Measurements from ENCODE around the gene TMEM91. TPM values are rescaled to one million over a fixed set of nuclear protein-coding genes. Genes with fewer than 3 reads are reported as not detected.

The TMEM91 gene
- 1 to 10 TPM; 1.4 to 2.6 (median 1.7) TPM for total RNA-seq
- polyA plus RNA-seq: 1 to 10 TPM in 2 of 3 donors, under 1 TPM in 1; 0.88 to 3.1 (median 2.5) TPM
- long read RNA-seq, donor 1, partial matches to known transcripts: 0 of 2 reads
- long read RNA-seq, donor 1, other reads (novel, unspliced or antisense): 0 of 2 reads
- long read RNA-seq, donor 2, partial matches to known transcripts: 0 of 3 reads
- long read RNA-seq, donor 2, other reads (novel, unspliced or antisense): 2 of 3 reads

DNA sequence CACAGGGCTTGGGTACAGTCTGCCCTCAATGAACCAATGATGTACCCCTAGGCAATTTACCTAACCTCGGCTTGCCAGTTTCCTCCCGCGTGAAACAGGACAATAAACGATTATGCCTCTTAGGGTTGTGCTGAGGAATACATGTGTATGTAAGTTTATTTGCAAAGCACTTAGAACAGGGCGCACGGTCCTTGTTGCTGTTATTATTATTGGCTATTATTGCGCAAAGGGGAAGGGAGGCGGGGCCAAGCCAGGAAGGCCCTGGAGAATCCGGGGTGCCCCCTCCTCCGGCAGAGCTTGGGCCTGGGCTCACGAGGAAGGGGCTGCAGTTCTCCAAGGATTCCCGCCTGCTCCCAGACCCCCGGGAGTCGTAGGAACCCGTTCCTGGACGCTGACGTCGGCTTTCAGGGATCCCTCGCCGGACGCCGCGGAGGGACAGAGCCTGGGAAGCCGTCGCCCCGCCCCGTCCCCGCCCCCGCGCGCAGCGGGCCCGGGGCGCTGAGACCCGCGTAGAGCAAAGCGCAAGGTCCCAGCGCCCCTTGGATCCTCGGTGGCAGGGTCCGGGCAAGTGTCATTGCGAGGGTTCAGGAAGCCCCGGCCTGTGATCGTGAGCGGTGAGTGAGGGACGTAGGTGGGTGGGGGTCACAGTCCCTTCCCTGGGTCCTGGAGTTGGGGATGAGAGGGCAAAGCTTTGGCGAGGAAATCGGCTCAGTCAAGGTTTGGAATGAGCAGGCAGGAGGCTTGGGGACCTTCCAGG is at the start of gene TMEM91:
TMEM91 (plus strand) TSS at position 293 of the 757 bp plus-strand sequence. CDS start 1,777 bp downstream, outside the sequence.
- Histone ChIP-seq H3K4me1 (peaks cover 15% of the 10 kb centered on the region), H3K27me3 (ENCODE audit: insufficient read depth in 3 of 3, low read length in 2 of 3) (peaks cover 0 to 10% (median 2%) of the 10 kb centered on the region in 3 donors), H3K4me3 (peak within 1 kb of the TSS; percentile 69), H3K36me3 (ENCODE audit: insufficient read depth in 1 of 2, low read depth in 1 of 2) (no peaks in the 10 kb centered on the region), H3K27ac (no peak within 1 kb of the TSS), H3K9me3 (no peaks in the 10 kb centered on the region)
- 3 to 4% (median 3%) methylated on average over 46 to 47 of the region's 47 CpGs for WGBS, 3 donors
- TF ChIP-seq, protein P1, sequence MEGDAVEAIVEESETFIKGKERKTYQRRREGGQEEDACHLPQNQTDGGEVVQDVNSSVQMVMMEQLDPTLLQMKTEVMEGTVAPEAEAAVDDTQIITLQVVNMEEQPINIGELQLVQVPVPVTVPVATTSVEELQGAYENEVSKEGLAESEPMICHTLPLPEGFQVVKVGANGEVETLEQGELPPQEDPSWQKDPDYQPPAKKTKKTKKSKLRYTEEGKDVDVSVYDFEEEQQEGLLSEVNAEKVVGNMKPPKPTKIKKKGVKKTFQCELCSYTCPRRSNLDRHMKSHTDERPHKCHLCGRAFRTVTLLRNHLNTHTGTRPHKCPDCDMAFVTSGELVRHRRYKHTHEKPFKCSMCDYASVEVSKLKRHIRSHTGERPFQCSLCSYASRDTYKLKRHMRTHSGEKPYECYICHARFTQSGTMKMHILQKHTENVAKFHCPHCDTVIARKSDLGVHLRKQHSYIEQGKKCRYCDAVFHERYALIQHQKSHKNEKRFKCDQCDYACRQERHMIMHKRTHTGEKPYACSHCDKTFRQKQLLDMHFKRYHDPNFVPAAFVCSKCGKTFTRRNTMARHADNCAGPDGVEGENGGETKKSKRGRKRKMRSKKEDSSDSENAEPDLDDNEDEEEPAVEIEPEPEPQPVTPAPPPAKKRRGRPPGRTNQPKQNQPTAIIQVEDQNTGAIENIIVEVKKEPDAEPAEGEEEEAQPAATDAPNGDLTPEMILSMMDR (IDR thresholded peaks at IDR 0.05): no peak
- DNase-seq (peak; percentile 52 to 65), ATAC-seq (peak in 3 of 4 donors; percentile 12 to 40 (median 19))
- intact Hi-C loops (cut with DNase I): no loop called here

DNA sequence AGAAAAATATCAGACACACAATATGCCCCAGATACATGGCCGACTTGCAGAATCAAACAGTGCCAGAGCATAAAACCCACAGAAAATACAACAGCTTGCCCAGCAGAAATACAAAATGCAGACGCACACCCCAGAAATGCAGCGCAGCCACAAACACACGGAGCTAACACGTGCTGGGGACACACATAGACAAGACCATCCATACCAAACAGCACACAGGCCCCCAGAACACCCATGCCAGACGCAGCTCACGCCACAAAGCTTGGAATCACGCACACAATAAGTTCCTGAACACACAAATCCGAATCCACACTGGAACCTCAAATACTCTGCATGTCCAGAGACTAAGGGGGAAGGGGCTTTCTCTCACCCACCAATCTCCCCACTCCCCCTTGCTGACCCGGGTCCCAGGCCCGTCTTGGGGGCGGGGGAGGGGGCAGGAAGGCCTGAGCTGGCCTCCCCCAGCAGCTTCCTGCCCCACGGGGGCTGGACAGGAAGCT is 49.2 kb upstream of the TMEM91 start:
- WGBS, 3 donors: 36 to 40% (median 37%) methylated on average over 13 of the region's 13 CpGs
- Histone ChIP-seq H3K4me1 (peaks cover 53% of the 10 kb centered on the region), H3K27me3 (ENCODE audit: insufficient read depth in 3 of 3, low read length in 2 of 3) (no peaks in the 10 kb centered on the region), H3K36me3 (ENCODE audit: insufficient read depth in 1 of 2, low read depth in 1 of 2) (peaks cover 0 to 9% of the 10 kb centered on the region in 2 donors), H3K4me3 (peak overlapping the region; percentile 53), H3K27ac (peak overlapping the region; percentile 72), H3K9me3 (no peaks in the 10 kb centered on the region)
- ATAC-seq: peak in 1 of 4 donors; percentile 1
- intact Hi-C loops (cut with DNase I): no loop called here
- TF ChIP-seq, protein P1 (IDR thresholded peaks at IDR 0.05): no peak
- no peak for DNase-seq

GRCh38 chr19:41327576-41328156 is 48.7 kb upstream of the TMEM91 start:
- H3K36me3 ChIP-seq (ENCODE audit: insufficient read depth in 1 of 2, low read depth in 1 of 2): peaks cover 0 to 3% of the 10 kb centered on the region in 2 donors
- DNase-seq: peak; percentile 82 to 85
- ATAC-seq: peak; percentile 54 to 72 (median 64)
- H3K27ac ChIP-seq: peak overlapping the region; percentile 72
- TF ChIP-seq, protein P1 (IDR thresholded peaks at IDR 0.05): no peak
- H3K4me3 ChIP-seq: peak overlapping the region; percentile 53
- intact Hi-C loops (cut with DNase I): no loop called here
- H3K4me1 ChIP-seq: peaks cover 52% of the 10 kb centered on the region
- no peaks in the 10 kb centered on the region for H3K27me3 ChIP-seq (ENCODE audit: insufficient read depth in 3 of 3, low read length in 2 of 3)
- 16 to 20% (median 18%) methylated on average over 19 to 33 of the region's 33 CpGs for WGBS, 3 donors
- no peaks in the 10 kb centered on the region for H3K9me3 ChIP-seq

DNA sequence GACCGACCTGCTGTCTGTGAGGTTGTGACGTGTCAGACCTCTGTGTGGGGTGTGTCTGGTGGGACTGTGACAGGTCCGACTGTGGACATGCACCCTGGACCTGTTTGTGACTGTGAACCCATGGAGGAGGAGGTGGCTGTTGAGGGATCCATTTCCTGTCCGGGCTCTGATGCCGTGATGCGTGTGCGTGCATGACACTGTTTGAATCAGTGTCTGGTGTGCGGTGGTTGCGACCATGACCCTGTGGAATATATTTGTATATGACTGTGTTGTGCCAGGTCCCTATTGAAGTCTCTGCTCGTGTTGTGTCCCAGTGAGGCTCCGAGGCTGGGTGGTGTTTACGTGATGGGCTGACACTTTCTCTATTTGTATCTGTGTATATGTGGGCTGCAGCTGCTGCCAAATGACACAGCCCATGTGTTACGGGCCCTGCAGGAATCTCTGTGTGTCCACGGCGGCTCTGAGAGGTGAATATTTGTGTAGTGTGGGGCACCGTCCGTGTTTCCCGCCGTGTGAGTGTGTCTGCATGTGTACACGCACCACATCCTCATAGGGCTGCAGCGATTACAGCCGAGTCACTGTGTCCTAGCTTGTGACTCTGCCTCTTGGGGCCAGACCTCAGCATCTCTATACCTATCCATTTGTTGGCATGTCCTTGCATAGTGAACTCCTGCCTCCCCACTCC is 48.0 kb upstream of the TMEM91 start:
- intact Hi-C loops (cut with DNase I): no loop called here
- Histone ChIP-seq H3K27ac (peak overlapping the region; percentile 72), H3K36me3 (ENCODE audit: insufficient read depth in 1 of 2, low read depth in 1 of 2) (no peaks in the 10 kb centered on the region), H3K27me3 (ENCODE audit: insufficient read depth in 3 of 3, low read length in 2 of 3) (no peaks in the 10 kb centered on the region), H3K9me3 (no peaks in the 10 kb centered on the region), H3K4me3 (peak overlapping the region; percentile 53), H3K4me1 (peaks cover 52% of the 10 kb centered on the region)
- no peak for DNase-seq
- TF ChIP-seq, protein P1 (IDR thresholded peaks at IDR 0.05): no peak
- ATAC-seq: no peak
- WGBS, 3 donors: 58 to 69% (median 60%) methylated on average over 22 of the region's 22 CpGs
